ENCODE measurements around the gene MCCC1. TPM values are rescaled to one million over a fixed set of nuclear protein-coding genes. Genes with fewer than 3 reads are reported as not detected.

MCCC1 gene
- total RNA-seq, 4 donors from 2014 or later: 11.5 to 24.5 (median 20.6) TPM

DNA sequence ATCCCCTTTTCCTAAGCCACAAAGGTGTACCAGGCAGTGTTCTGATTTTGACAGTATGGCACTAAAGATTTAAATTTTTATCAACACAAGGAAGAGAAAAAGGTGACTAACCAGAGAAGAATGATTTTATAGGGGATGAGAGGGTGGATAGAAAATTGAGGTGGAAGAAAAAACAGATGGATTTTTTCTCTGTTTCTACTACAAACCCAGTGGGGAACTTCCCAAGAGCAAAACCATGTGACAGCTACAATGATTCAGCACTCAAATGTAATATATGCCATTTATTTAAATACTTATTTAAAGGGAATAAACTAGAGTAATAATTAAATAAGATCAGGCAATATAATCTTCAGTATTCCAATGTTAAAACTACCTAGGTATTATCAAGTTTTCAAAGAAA lies 130.0 kb downstream of the MCCC1 start:
- no peak for TF ChIP-seq POLR2A (IDR thresholded peaks at IDR 0.05)
- no peak for TF ChIP-seq CTCF (IDR thresholded peaks at IDR 0.05 in 4 of 5, conservative IDR thresholded peaks at IDR 0.05 in 1 of 5)
- H3K27ac ChIP-seq: peak overlapping the region in 3 of 4 donors; percentile 10 to 42 (median 39)
- no peaks in the 10 kb centered on the region for H3K36me3 ChIP-seq
- DNase-seq (no peak), ATAC-seq (no peak)
- intact Hi-C loops (cut with DNase I; ENCODE audit: low total_unique reads) (no loop called here), in situ Hi-C loops (cut with MboI; ENCODE audit: low sequenced_read_pairs in 4 of 4) (no loop called here)
- H3K27me3 ChIP-seq: no peaks in the 10 kb centered on the region
- H3K4me3 ChIP-seq: no peak overlapping the region
- peaks cover 35 to 45% of the 10 kb centered on the region in 2 donors for H3K4me1 ChIP-seq
- H3K9me3 ChIP-seq: no peaks in the 10 kb centered on the region

DNA sequence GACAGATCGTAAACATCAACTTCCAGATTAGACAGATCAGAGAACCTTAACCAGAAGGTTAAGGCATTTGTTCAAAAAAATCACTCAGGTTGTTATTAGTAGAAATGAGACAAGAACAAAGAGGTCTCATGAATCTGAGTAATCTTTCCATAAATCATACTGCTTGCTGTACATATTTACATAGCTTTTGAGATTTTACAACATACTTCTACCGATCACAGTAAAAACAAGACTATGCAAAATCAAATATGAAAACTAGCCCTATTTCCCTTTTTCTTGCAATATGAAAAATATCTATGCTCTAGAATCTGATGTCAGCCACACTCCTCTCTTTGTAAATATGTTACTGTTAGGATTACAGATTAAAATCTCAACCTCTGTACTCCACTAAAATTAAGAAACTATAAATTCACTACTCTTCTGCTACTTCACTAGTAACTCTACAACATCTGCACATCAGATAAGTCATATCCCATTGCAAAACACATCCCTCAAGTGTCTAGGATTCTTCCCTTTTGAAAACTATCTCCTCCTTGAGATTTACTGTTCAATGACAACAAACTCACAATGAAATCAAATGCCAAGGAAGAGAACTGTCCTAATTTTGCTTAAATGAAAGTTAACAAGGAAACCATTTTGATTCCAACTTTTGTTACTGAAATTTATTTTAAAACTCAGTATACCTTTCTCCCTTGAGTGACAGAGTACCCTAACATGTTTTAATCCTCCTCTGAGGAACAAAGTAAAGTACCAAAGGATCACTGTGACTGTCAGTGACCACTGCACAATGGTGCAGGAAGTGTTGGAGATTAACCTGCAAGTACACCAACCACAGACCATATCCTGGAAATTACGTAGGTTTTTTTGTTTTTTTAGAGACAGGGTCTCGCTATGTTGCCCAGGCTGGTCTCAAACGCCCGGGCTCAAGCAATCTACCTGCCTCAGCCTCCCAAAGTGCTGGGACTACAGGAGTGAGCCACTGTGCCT lies 131.8 kb downstream of the MCCC1 start:
- intact Hi-C loops (cut with DNase I; ENCODE audit: low total_unique reads) (no loop called here), in situ Hi-C loops (cut with MboI; ENCODE audit: low sequenced_read_pairs in 4 of 4) (no loop called here)
- no peak for ATAC-seq
- H3K36me3 ChIP-seq: no peaks in the 10 kb centered on the region
- H3K4me1 ChIP-seq: peaks cover 53 to 62% of the 10 kb centered on the region in 2 donors
- no peaks in the 10 kb centered on the region for H3K9me3 ChIP-seq
- no peak for DNase-seq
- H3K27me3 ChIP-seq: no peaks in the 10 kb centered on the region
- TF ChIP-seq CTCF (IDR thresholded peaks at IDR 0.05 in 4 of 5, conservative IDR thresholded peaks at IDR 0.05 in 1 of 5) (no peak), POLR2A (IDR thresholded peaks at IDR 0.05) (no peak)
- peak overlapping the region in 2 of 4 donors; percentile 39 to 42 for H3K27ac ChIP-seq
- no peak overlapping the region for H3K4me3 ChIP-seq

- intact Hi-C loops (cut with DNase I; ENCODE audit: low total_unique reads): no loop called here
- H3K9me3 ChIP-seq: no peaks in the 10 kb centered on the region
- no peaks in the 10 kb centered on the region for H3K36me3 ChIP-seq
- H3K4me3 ChIP-seq: no peak overlapping the region
- no peak for DNase-seq
- no peak for ATAC-seq
- H3K27ac ChIP-seq: peak overlapping the region in 3 of 4 donors; percentile 3 to 86 (median 84)
- no peaks in the 10 kb centered on the region for H3K27me3 ChIP-seq
- no peak for TF ChIP-seq POLR2A (IDR thresholded peaks at IDR 0.05)
- no peak for TF ChIP-seq CTCF (IDR thresholded peaks at IDR 0.05 in 4 of 5, conservative IDR thresholded peaks at IDR 0.05 in 1 of 5)
- in situ Hi-C loops (cut with MboI; ENCODE audit: low sequenced_read_pairs in 4 of 4): no loop called here
- peaks cover 69 to 71% of the 10 kb centered on the region in 2 donors for H3K4me1 ChIP-seq
Observed at GRCh38 chr3:182965861-182966366, 133.4 kb downstream of the MCCC1 start.

Other genes starting within 250 kb of the MCCC1 start
- gene DCUN1D1, start 119.0 kb downstream of the MCCC1 start, total RNA-seq: 100 to 1,000 TPM in 1 of 4 donors, 10 to 100 TPM in 3; 42.2 to 116 (median 54.4) TPM
- not detected for gene LAMP3, start 63.2 kb upstream of the MCCC1 start, total RNA-seq
- 10 to 100 TPM; 18.2 to 41.2 (median 26.0) TPM for gene B3GNT5, start 153.8 kb upstream of the MCCC1 start, total RNA-seq

Data from gastrocnemius medialis (tissue), 4 donors.